SH-SY5Y (cell line): ENCODE data around the gene PRR19.

Experiments
- GATA2 ChIP-seq: IDR thresholded peaks from 2 replicates; pipeline ENCODE4 v1.6.1; 2011; ENCODE audit warnings: mild to moderate bottlenecking, low read depth, low read length
- GATA3 ChIP-seq: IDR thresholded peaks from 2 replicates; pipeline ENCODE4 v1.6.1; 2011; ENCODE audit warnings: low read depth, mild to moderate bottlenecking, low read length, moderate library complexity

DNA sequence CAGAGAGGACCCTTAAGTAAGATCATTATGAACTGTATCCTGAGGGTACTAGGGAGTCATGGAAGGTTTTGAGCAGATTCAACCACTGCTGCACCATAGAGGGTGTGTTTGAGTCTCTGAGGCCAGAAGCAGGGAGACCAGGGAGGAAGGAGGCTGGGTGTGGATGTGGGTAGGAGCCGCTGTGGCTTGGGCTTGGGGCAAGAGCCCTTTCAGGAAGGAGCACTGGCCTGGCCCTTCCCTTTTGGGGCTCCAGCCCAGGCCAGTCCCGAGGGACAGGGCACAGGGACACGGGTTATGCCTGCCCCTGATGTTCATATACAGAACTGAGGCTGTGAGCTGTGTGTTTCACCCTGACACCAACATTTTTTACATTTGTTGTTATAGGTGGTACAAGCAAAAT, 25.6 kb upstream of the PRR19 start:
- no peak for TF ChIP-seq GATA3
- TF ChIP-seq GATA2, result no peak
